Activated CD4-positive, alpha-beta T cell treated with anti-CD3 and anti-CD28 coated beads for 36 hours (primary cell): ENCODE measurements around the gene ZNF276. TPM values are rescaled to one million over a fixed set of nuclear protein-coding genes. Genes with fewer than 3 reads are reported as not detected.
A peak's percentile ranks its signal among the peaks of the same experiment; 100 is the strongest.

Experiments used
- ATAC-seq: fragments of 200-7000 bp; cut with Tn5 transposase; one replicate; pipeline ENCODE4 v1.10.0; 2021; ENCODE audit warnings: mild to moderate bottlenecking, moderate library complexity
- CTCF ChIA-PET: fragments of 350-600 bp; sonication (Branson Sonifier 250); formaldehyde crosslinking; loops from one replicate; lab custom pipeline; 2021; ENCODE audit warnings: antibody characterized with exemption; lab: Charles Lee
- POLR2A ChIA-PET: fragments of 350-600 bp; sonication (Branson Sonifier 250); formaldehyde crosslinking; loops from one replicate; lab custom pipeline; 2021; ENCODE audit warnings: antibody characterized with exemption, inconsistent platforms; lab: Charles Lee
- DNase-seq: peaks from one replicate; pipeline ENCODE4 v3.0.0-alpha.2; 2020
- H3K27ac Mint-ChIP-seq: one replicate; pipeline ENCODE4 v1.8.0; 2021; ENCODE audit warnings: mixed read lengths
- H3K27me3 Mint-ChIP-seq: one replicate; pipeline ENCODE4 v1.8.0; 2021; ENCODE audit warnings: mixed read lengths
- H3K36me3 Mint-ChIP-seq: one replicate; pipeline ENCODE4 v1.8.0; 2021; ENCODE audit warnings: low read depth, mixed read lengths
- H3K4me1 Mint-ChIP-seq: one replicate; pipeline ENCODE4 v1.8.0; 2021; ENCODE audit warnings: mixed read lengths
- H3K4me3 Mint-ChIP-seq: one replicate; pipeline ENCODE4 v1.8.0; 2021; ENCODE audit warnings: mild to moderate bottlenecking, moderate library complexity, mixed read lengths
- H3K9me3 Mint-ChIP-seq: one replicate; pipeline ENCODE4 v1.8.0; 2021; ENCODE audit warnings: low read depth, mixed read lengths
- intact Hi-C, 2 experiments: fragments of 100-400 bp; cut with DNase I in 1 of 2; cut with micrococcal nuclease in 1 of 2; formaldehyde crosslinking; loops; one replicate each; pipeline versions ENCODE4 v1.14.2 to v1.15.1; 2022 to 2024; cut with DNase I, micrococcal nuclease
- total RNA-seq, 2 experiments: library from RNA; stranded (reverse); gene quantifications; one replicate each; pipeline ENCODE4 v1.2.3, GENCODE V29; 2021

ZNF276 gene
- total RNA-seq, 2 experiments from 2014 or later, result 21.3 to 24.8 TPM

GRCh38 chr16:89729863-89730593 lies 8.7 kb downstream of the ZNF276 start:
- intact Hi-C loops, result loop anchor here in 1 of 2 experiments (10.0 kb wide), 1 partner anchor 1275 kb away; the partner anchor contains the start of gene ZFPM1
- Mint-ChIP-seq H3K4me3 (no peak overlapping the region), H3K4me1 (peaks cover 39% of the 10 kb centered on the region), H3K36me3 (peaks cover 55% of the 10 kb centered on the region), H3K9me3 (no peaks in the 10 kb centered on the region), H3K27me3 (no peaks in the 10 kb centered on the region), H3K27ac (no peak overlapping the region)
- DNase-seq (no peak), ATAC-seq (no peak)
- POLR2A ChIA-PET, result no interaction called here
- CTCF ChIA-PET, result interaction anchor here (1.1 kb wide), 1 partner anchor 25 kb away, joined by 4 read pairs; no protein-coding TSS in a partner anchor

- Mint-ChIP-seq H3K9me3 (no peaks in the 10 kb centered on the region), H3K27ac (no peak overlapping the region), H3K36me3 (peaks cover 62% of the 10 kb centered on the region), H3K4me1 (peaks cover 39% of the 10 kb centered on the region), H3K4me3 (no peak overlapping the region), H3K27me3 (no peaks in the 10 kb centered on the region)
- DNase-seq, result no peak
- no peak for ATAC-seq
- CTCF ChIA-PET, result interaction anchor here (1.8 kb wide), 1 partner anchor 8 kb away, joined by 7 read pairs; no protein-coding TSS in a partner anchor
- intact Hi-C loops, result no loop called here
- POLR2A ChIA-PET, result no interaction called here
Observed at GRCh38 chr16:89730610-89731234, 9.4 kb downstream of the ZNF276 start.

- ChIA-PET CTCF (interaction anchor here (1.2 to 1.8 kb wide), 2 partner anchors 8 to 9 kb away, joined by 3 to 7 read pairs; no protein-coding TSS in a partner anchor), POLR2A (no interaction called here)
- no peak for DNase-seq
- ATAC-seq, result no peak
- Mint-ChIP-seq H3K36me3 (peaks cover 71% of the 10 kb centered on the region), H3K9me3 (no peaks in the 10 kb centered on the region), H3K4me1 (peaks cover 40% of the 10 kb centered on the region), H3K27ac (peak overlapping the region; percentile 22), H3K4me3 (no peak overlapping the region), H3K27me3 (no peaks in the 10 kb centered on the region)
- intact Hi-C loops, result no loop called here
Observed at GRCh38 chr16:89732142-89732917, 11.0 kb downstream of the ZNF276 start.

- no peak for ATAC-seq
- intact Hi-C loops, result no loop called here
- Mint-ChIP-seq H3K4me1 (peaks cover 40% of the 10 kb centered on the region), H3K27me3 (no peaks in the 10 kb centered on the region), H3K36me3 (peaks cover 73% of the 10 kb centered on the region), H3K4me3 (no peak overlapping the region), H3K9me3 (no peaks in the 10 kb centered on the region), H3K27ac (no peak overlapping the region)
- no peak for DNase-seq
- POLR2A ChIA-PET, result no interaction called here
- CTCF ChIA-PET, result no interaction called here
Observed at GRCh38 chr16:89732918-89733242, 11.5 kb downstream of the ZNF276 start.

DNA sequence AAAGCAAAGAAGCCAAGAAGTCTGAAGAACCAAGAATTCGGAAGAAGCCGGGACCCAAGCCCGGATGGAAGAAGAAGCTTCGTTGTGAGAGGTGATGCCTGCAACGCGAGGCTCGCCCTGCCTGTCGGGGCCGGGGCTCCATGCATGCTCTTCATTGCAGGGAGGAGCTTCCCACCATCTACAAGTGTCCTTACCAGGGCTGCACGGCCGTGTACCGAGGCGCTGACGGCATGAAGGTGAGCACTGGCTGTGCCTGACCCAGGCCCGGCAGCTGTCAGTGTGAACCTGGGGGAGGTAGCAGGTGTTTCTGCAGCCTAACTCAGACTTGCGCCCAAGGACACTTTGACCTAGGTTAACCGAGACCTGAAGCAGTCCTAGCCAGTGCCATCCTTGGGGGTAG lies 12.0 kb downstream of the ZNF276 start:
- ATAC-seq, result no peak
- H3K4me1 Mint-ChIP-seq, result peaks cover 41% of the 10 kb centered on the region
- intact Hi-C loops, result no loop called here
- no peak overlapping the region for H3K4me3 Mint-ChIP-seq
- H3K27me3 Mint-ChIP-seq, result no peaks in the 10 kb centered on the region
- ChIA-PET CTCF (no interaction called here), POLR2A (no interaction called here)
- H3K9me3 Mint-ChIP-seq, result no peaks in the 10 kb centered on the region
- peaks cover 77% of the 10 kb centered on the region for H3K36me3 Mint-ChIP-seq
- no peak for DNase-seq
- no peak overlapping the region for H3K27ac Mint-ChIP-seq

DNA sequence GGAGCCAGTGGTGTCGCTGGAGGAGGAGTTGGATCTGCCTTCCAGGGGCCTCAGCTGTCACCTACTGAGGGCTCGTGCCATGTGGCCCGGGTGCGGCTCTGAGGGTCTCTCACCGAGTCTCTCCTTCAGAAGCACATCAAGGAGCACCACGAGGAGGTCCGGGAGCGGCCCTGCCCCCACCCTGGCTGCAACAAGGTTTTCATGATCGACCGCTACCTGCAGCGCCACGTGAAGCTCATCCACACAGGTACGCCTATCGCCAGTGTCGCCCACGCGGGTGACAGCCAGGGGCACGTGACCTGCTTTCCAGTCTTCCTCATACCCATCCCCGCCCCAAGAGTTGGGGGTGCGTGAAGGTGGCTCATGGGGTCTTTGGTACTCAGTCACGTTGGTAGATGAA lies 12.5 kb downstream of the ZNF276 start:
- POLR2A ChIA-PET, result no interaction called here
- no peak for DNase-seq
- H3K4me3 Mint-ChIP-seq, result no peak overlapping the region
- no peaks in the 10 kb centered on the region for H3K9me3 Mint-ChIP-seq
- intact Hi-C loops, result no loop called here
- peaks cover 79% of the 10 kb centered on the region for H3K36me3 Mint-ChIP-seq
- CTCF ChIA-PET, result interaction anchor here (0.6 kb wide), 1 partner anchor 13 kb away, joined by 3 read pairs; no protein-coding TSS in a partner anchor
- H3K27me3 Mint-ChIP-seq, result no peaks in the 10 kb centered on the region
- ATAC-seq, result no peak
- H3K27ac Mint-ChIP-seq, result no peak overlapping the region
- peaks cover 42% of the 10 kb centered on the region for H3K4me1 Mint-ChIP-seq

GRCh38 chr16:89736554-89736953 lies 15.2 kb downstream of the ZNF276 start:
- intact Hi-C loops, result no loop called here
- CTCF ChIA-PET, result interaction anchor here (0.6 to 1.3 kb wide), 4 partner anchors 14 to 38 kb away, joined by 3 to 6 read pairs (median 4); no protein-coding TSS in a partner anchor
- DNase-seq (no peak), ATAC-seq (no peak)
- Mint-ChIP-seq H3K27ac (peak overlapping the region; percentile 67), H3K4me1 (peaks cover 31% of the 10 kb centered on the region), H3K9me3 (no peaks in the 10 kb centered on the region), H3K4me3 (peak overlapping the region; percentile 23), H3K36me3 (peaks cover 78% of the 10 kb centered on the region), H3K27me3 (no peaks in the 10 kb centered on the region)
- POLR2A ChIA-PET, result interaction anchor here (0.6 kb wide), 1 partner anchor 47 kb away, joined by 6 read pairs; no protein-coding TSS in a partner anchor

DNA sequence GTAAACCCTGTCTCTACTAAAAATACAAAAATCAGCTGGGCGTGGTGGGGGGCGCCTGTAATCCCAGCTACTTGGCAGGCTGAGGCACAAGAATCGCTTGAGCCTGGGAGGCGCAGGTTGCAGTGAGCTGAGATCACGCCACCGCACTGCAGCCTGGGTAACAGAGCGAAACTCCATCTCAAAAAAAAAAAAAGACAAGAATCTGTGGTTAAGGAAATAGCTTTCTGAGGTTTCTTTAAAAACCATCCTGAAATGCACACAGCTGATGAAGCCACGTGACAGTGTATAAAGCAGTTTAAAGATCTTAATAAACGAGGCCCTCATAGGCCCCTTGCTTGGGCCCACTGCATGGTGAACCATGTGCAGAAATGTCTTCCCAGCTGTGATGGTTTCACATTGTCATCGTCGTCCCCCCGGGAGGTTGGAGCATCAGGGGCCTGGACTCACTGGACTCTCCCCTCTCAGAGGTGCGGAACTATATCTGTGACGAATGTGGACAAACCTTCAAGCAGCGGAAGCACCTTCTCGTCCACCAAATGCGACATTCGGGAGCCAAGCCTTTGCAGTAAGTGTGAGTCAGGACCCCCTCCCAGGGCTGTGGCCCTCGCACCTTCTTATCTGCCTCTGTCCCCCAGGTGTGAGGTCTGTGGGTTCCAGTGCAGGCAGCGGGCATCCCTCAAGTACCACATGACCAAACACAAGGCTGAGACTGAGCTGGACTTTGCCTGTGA lies 16.2 kb downstream of the ZNF276 start:
- no peak overlapping the region for H3K4me3 Mint-ChIP-seq

GRCh38 chr16:89738072-89738377 lies 16.7 kb downstream of the ZNF276 start:
- Mint-ChIP-seq H3K4me3 (no peak overlapping the region), H3K4me1 (peaks cover 20% of the 10 kb centered on the region), H3K9me3 (no peaks in the 10 kb centered on the region), H3K36me3 (peaks cover 68% of the 10 kb centered on the region), H3K27me3 (no peaks in the 10 kb centered on the region), H3K27ac (no peak overlapping the region)
- POLR2A ChIA-PET, result no interaction called here
- ATAC-seq, result no peak
- intact Hi-C loops, result no loop called here
- no peak for DNase-seq
- CTCF ChIA-PET, result interaction anchor here (2.3 to 2.8 kb wide), 2 partner anchors 33 to 122 kb away, joined by 7 to 9 read pairs; no protein-coding TSS in a partner anchor

More for the DNA sequence above, 16.2 kb downstream of the ZNF276 start:
- CTCF ChIA-PET, result interaction anchor here (0.9 to 2.8 kb wide), 3 partner anchors 31 to 123 kb away, joined by 6 to 9 read pairs (median 7); no protein-coding TSS in a partner anchor
- no peaks in the 10 kb centered on the region for H3K9me3 Mint-ChIP-seq
- ATAC-seq (peak; percentile 58), DNase-seq (peak; percentile 66)
- POLR2A ChIA-PET, result interaction anchor here (0.6 kb wide), 1 partner anchor 77 kb away, joined by 3 read pairs; no protein-coding TSS in a partner anchor
- peak overlapping the region; percentile 67 for H3K27ac Mint-ChIP-seq
- intact Hi-C loops, result loop anchor here in 1 of 2 experiments (1.0 kb wide), 1 partner anchor 15 kb away; no protein-coding TSS in a partner anchor
- H3K27me3 Mint-ChIP-seq, result no peaks in the 10 kb centered on the region
- H3K36me3 Mint-ChIP-seq, result peaks cover 72% of the 10 kb centered on the region
- H3K4me1 Mint-ChIP-seq, result peaks cover 25% of the 10 kb centered on the region

DNA sequence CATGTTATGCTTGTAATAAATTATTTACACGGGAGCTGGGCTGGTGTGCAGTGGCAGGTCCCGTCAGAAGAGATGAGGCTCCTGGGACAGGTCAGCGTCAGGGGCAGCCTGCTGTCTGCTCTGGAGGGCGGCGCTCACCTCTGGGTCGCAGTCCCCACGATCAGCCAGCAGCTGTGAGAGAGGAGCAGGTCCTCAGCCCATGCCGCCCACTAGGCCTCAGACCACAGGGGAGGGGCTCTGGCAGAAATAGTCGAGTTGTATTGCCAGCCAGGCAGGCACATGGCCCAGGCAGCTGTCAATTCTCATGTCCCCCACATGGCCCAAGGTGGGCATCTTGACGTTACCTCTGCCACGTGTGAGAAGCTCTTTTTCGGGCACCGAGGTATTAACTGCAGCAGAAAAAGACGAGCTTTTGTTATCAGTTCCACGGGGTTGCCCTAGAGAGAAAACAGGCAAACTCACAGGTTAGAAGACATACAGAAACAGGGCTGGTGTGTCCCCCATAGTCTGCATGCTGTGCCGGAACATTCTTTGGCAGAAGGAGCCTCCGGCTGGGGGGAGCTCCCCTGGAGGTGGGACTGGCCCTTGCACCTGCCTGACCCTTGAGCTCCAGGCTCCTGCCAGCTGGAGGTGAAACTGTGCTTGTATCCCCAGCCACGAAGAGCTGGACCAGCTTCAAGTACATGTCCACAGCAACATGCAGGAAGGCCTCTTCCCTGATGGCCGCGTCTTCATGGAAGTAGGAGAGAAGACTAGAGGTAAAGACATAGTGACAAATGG lies 17.4 kb downstream of the ZNF276 start:
- peaks cover 21% of the 10 kb centered on the region for H3K4me1 Mint-ChIP-seq
- H3K36me3 Mint-ChIP-seq, result peaks cover 65% of the 10 kb centered on the region
- no peaks in the 10 kb centered on the region for H3K27me3 Mint-ChIP-seq
- intact Hi-C loops, result no loop called here
- POLR2A ChIA-PET, result interaction anchor here (0.5 kb wide), 1 partner anchor 335 kb away, joined by 4 read pairs; no protein-coding TSS in a partner anchor
- ATAC-seq (no peak), DNase-seq (no peak)
- no peak overlapping the region for H3K4me3 Mint-ChIP-seq
- H3K27ac Mint-ChIP-seq, result no peak overlapping the region
- CTCF ChIA-PET, result interaction anchor here (0.9 to 2.8 kb wide), 5 partner anchors 14 to 124 kb away, joined by 3 to 9 read pairs (median 4); no protein-coding TSS in a partner anchor
- H3K9me3 Mint-ChIP-seq, result no peaks in the 10 kb centered on the region
